Measurements from ENCODE around the gene IER2. TPM values are rescaled to one million over a fixed set of nuclear protein-coding genes. Genes with fewer than 3 reads are reported as not detected.
A peak's percentile ranks its signal among the peaks of the same experiment; 100 is the strongest.
"Not testable (repeated sequence)": the region's sequence is repeated elsewhere in the genome, so short reads cannot be mapped to it uniquely, and the experiment has no call there.

Gene IER2
- total and polyA plus RNA-seq, 4 donors = 39.7 to 269 (median 191) TPM

DNA sequence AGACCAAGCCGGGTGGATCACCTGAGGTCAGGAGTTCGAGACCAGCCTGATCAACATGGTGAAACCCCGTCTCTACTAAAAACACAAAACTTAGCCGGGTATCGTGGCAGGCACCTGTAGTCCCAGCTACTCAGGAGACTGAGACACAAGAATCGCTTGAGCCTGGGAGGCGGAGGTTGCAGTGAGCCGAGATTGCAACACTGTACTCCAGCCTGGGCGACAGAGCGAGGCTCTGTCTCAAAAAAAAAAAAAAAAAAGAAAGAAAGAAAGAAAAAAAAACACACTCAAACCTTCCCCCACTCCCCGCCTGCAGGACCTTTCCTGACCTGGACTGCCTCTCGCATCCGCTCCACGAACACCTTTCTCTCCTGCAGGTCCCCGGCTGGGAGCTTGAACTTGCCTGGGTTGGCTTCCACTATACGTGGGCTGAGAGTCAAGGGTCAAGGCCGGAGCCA is 1.0 kb upstream of the IER2 start:
- H3K4me1 ChIP-seq (ENCODE audit: control insufficient read depth in 1 of 2, insufficient read depth in 2 of 2, low read length in 2 of 2); H3K27me3 ChIP-seq (ENCODE audit: control insufficient read depth in 1 of 2, insufficient read depth in 2 of 2, low read length in 1 of 2); H3K36me3 ChIP-seq (ENCODE audit: control insufficient read depth in 1 of 2, insufficient read depth in 2 of 2, low read length in 1 of 2); ATAC-seq (ENCODE audit: low FRiP score); H3K27ac ChIP-seq (ENCODE audit: low read depth in 1 of 2, low read length in 2 of 2); DNase-seq; H3K9me3 ChIP-seq (ENCODE audit: control insufficient read depth, low read length): not testable (repeated sequence)
- H3K4me3 ChIP-seq (ENCODE audit: low read length in 2 of 2) = peak overlapping the region; percentile 62 to 74
- WGBS, 2 donors = 21 to 28% methylated on average over 17 of the region's 17 CpGs
- intact Hi-C loops (cut with DNase I) = loop anchor here in 1 of 2 donors (10.0 kb wide), 1 partner anchor 116 kb away; no protein-coding TSS in a partner anchor

DNA sequence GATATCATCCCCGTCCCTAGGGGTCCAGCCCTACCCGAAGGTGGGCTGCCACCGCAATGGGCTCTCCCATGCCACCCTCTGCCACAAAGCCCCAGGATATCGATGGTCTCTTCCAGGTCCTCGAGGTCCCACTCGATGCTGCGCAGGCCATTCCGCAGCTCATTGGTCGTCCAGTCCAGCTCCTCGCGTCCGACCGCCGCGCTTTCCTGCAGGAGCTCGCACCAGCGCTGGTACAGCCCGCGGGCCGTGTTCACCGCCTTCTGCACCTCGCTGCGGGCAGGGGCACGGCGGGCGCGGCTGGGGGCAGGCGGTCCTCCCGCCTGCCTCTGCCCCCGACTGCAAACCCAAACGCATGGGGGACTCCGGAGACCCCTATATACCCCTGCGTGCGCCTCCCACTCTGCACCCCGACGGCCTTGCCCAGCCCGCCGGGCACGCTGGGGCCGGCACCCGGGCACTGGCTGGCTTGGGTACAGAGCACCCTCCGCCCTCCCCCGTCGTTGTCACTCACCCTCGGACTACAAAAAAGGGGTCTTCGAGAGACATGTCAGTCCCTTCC is 504 bp upstream of the IER2 start:
- Histone ChIP-seq H3K36me3 (ENCODE audit: control insufficient read depth in 1 of 2, insufficient read depth in 2 of 2, low read length in 1 of 2) (no peaks in the 10 kb centered on the region), H3K27ac (ENCODE audit: low read depth in 1 of 2, low read length in 2 of 2) (peak overlapping the region in 1 of 2 donors; percentile 10), H3K4me1 (ENCODE audit: control insufficient read depth in 1 of 2, insufficient read depth in 2 of 2, low read length in 2 of 2) (no peaks in the 10 kb centered on the region), H3K9me3 (ENCODE audit: control insufficient read depth, low read length) (no peaks in the 10 kb centered on the region), H3K4me3 (ENCODE audit: low read length in 2 of 2) (peak overlapping the region; percentile 62 to 74), H3K27me3 (ENCODE audit: control insufficient read depth in 1 of 2, insufficient read depth in 2 of 2, low read length in 1 of 2) (peaks cover 0 to 3% of the 10 kb centered on the region in 2 donors)
- peak; percentile 0 for ATAC-seq (ENCODE audit: low FRiP score)
- 0% methylated on average over 41 to 46 of the region's 46 CpGs for WGBS, 2 donors
- intact Hi-C loops (cut with DNase I) = loop anchor here in 1 of 2 donors (2.0 to 10.0 kb wide), 4 partner anchors 33 to 693 kb away; partner anchors contain the start of genes JUNB and TRMT1
- DNase-seq = peak; percentile 82 to 88

DNA sequence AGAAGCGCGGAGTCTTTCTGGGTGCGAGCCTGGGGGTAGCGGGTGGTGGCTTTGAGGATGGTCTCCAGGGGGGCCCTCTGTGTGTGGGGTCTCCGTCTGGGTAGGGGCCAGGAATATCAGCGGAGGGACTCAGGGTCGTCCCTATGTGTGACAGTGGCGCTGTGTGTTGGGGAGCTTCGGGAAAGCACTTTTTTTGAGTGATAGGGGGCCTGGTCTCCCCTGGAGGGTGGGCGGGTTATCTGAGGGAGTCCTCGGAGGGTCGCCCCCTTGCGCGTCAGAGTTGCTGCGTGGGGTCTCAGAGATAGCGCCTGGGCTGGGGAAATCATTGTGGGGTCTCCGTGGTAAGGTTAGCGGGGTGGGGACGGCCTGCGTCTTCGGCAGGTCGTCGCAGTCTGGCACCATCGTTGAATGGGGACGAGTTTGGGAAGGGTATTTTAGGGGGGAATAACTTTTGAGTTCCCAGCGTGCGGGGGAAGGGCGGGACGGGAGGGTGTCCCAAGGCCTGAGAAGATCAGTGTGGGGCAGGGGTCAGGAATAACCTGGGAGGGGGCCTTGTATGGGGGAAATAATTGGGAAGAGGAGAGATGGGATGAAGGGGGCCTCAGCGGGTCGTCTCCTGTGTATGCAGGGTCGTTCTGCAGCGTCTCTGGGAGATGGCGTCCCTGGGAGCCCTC is 857 bp downstream of the IER2 start:
- Histone ChIP-seq H3K36me3 (ENCODE audit: control insufficient read depth in 1 of 2, insufficient read depth in 2 of 2, low read length in 1 of 2) (no peaks in the 10 kb centered on the region), H3K4me3 (ENCODE audit: low read length in 2 of 2) (peak overlapping the region; percentile 75 to 82), H3K27me3 (ENCODE audit: control insufficient read depth in 1 of 2, insufficient read depth in 2 of 2, low read length in 1 of 2) (peaks cover 0 to 3% of the 10 kb centered on the region in 2 donors), H3K27ac (ENCODE audit: low read depth in 1 of 2, low read length in 2 of 2) (peak overlapping the region; percentile 92 to 93), H3K4me1 (ENCODE audit: control insufficient read depth in 1 of 2, insufficient read depth in 2 of 2, low read length in 2 of 2) (no peaks in the 10 kb centered on the region), H3K9me3 (ENCODE audit: control insufficient read depth, low read length) (no peaks in the 10 kb centered on the region)
- no peak for ATAC-seq (ENCODE audit: low FRiP score)
- WGBS, 2 donors = 0% methylated on average over 33 to 34 of the region's 34 CpGs
- intact Hi-C loops (cut with DNase I) = loop anchor here in 1 of 2 donors (2.0 to 5.0 kb wide), 3 partner anchors 34 to 691 kb away; partner anchors contain the start of genes JUNB and TRMT1
- DNase-seq = no peak

GRCh38 chr19:13151605-13152355 is 1.6 kb downstream of the IER2 start:
- H3K27ac ChIP-seq (ENCODE audit: low read depth in 1 of 2, low read length in 2 of 2) = peak overlapping the region; percentile 92 to 93
- H3K4me3 ChIP-seq (ENCODE audit: low read length in 2 of 2) = peak overlapping the region; percentile 75 to 82
- 0 to 1% methylated on average over 54 to 71 of the region's 71 CpGs for WGBS, 2 donors
- intact Hi-C loops (cut with DNase I) = loop anchor here in 1 of 2 donors (2.0 to 5.0 kb wide), 3 partner anchors 35 to 691 kb away; partner anchors contain the start of genes JUNB and TRMT1
- no peaks in the 10 kb centered on the region for H3K4me1 ChIP-seq (ENCODE audit: control insufficient read depth in 1 of 2, insufficient read depth in 2 of 2, low read length in 2 of 2)
- DNase-seq = peak; percentile 98 to 99
- no peaks in the 10 kb centered on the region for H3K36me3 ChIP-seq (ENCODE audit: control insufficient read depth in 1 of 2, insufficient read depth in 2 of 2, low read length in 1 of 2)
- ATAC-seq (ENCODE audit: low FRiP score) = peak; percentile 83
- peaks cover 0 to 3% of the 10 kb centered on the region in 2 donors for H3K27me3 ChIP-seq (ENCODE audit: control insufficient read depth in 1 of 2, insufficient read depth in 2 of 2, low read length in 1 of 2)
- no peaks in the 10 kb centered on the region for H3K9me3 ChIP-seq (ENCODE audit: control insufficient read depth, low read length)

GRCh38 chr19:13152356-13152973 is 2.3 kb downstream of the IER2 start:
- peak; percentile 0 for ATAC-seq (ENCODE audit: low FRiP score)
- Histone ChIP-seq H3K4me3 (ENCODE audit: low read length in 2 of 2) (peak overlapping the region; percentile 21 to 72), H3K36me3 (ENCODE audit: control insufficient read depth in 1 of 2, insufficient read depth in 2 of 2, low read length in 1 of 2) (no peaks in the 10 kb centered on the region), H3K4me1 (ENCODE audit: control insufficient read depth in 1 of 2, insufficient read depth in 2 of 2, low read length in 2 of 2) (no peaks in the 10 kb centered on the region), H3K27me3 (ENCODE audit: control insufficient read depth in 1 of 2, insufficient read depth in 2 of 2, low read length in 1 of 2) (peaks cover 0 to 3% of the 10 kb centered on the region in 2 donors), H3K9me3 (ENCODE audit: control insufficient read depth, low read length) (no peaks in the 10 kb centered on the region), H3K27ac (ENCODE audit: low read depth in 1 of 2, low read length in 2 of 2) (peak overlapping the region; percentile 43 to 62)
- 0 to 1% methylated on average over 25 of the region's 25 CpGs for WGBS, 2 donors
- DNase-seq = no peak
- intact Hi-C loops (cut with DNase I) = loop anchor here in 1 of 2 donors (5.0 kb wide), 2 partner anchors 360 to 690 kb away; partner anchors contain the start of gene JUNB

DNA sequence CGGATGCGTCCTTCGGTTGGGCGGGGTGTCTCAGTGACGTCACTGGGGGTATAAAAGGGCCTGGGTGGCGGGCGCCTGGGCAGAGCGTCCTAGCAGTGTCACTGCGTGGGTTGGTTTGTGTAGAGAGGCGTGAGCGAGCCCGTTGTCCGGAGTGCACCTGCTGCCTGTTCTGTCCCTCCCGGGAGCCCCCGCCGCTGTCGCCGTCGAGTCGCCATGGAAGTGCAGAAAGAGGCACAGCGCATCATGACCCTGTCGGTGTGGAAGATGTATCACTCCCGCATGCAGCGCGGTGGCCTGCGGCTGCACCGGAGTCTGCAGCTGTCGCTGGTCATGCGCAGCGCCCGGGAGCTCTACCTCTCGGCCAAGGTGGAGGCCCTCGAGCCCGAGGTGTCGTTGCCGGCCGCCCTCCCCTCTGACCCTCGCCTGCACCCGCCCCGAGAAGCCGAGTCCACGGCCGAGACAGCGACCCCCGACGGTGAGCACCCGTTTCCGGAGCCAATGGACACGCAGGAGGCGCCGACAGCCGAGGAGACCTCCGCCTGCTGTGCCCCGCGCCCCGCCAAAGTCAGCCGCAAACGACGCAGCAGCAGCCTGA is 2.9 kb downstream of the IER2 start:
- H3K4me1 ChIP-seq (ENCODE audit: control insufficient read depth in 1 of 2, insufficient read depth in 2 of 2, low read length in 2 of 2) = no peaks in the 10 kb centered on the region
- 0% methylated on average over 59 of the region's 59 CpGs for WGBS, 2 donors
- intact Hi-C loops (cut with DNase I) = loop anchor here in 1 of 2 donors (5.0 kb wide), 2 partner anchors 361 to 689 kb away; partner anchors contain the start of gene JUNB
- peak; percentile 96 to 99 for DNase-seq
- H3K9me3 ChIP-seq (ENCODE audit: control insufficient read depth, low read length) = no peaks in the 10 kb centered on the region
- H3K4me3 ChIP-seq (ENCODE audit: low read length in 2 of 2) = peak overlapping the region; percentile 52 to 61
- H3K27me3 ChIP-seq (ENCODE audit: control insufficient read depth in 1 of 2, insufficient read depth in 2 of 2, low read length in 1 of 2) = peaks cover 0 to 3% of the 10 kb centered on the region in 2 donors
- ATAC-seq (ENCODE audit: low FRiP score) = peak; percentile 80
- no peaks in the 10 kb centered on the region for H3K36me3 ChIP-seq (ENCODE audit: control insufficient read depth in 1 of 2, insufficient read depth in 2 of 2, low read length in 1 of 2)
- H3K27ac ChIP-seq (ENCODE audit: low read depth in 1 of 2, low read length in 2 of 2) = peak overlapping the region; percentile 95 to 97

DNA sequence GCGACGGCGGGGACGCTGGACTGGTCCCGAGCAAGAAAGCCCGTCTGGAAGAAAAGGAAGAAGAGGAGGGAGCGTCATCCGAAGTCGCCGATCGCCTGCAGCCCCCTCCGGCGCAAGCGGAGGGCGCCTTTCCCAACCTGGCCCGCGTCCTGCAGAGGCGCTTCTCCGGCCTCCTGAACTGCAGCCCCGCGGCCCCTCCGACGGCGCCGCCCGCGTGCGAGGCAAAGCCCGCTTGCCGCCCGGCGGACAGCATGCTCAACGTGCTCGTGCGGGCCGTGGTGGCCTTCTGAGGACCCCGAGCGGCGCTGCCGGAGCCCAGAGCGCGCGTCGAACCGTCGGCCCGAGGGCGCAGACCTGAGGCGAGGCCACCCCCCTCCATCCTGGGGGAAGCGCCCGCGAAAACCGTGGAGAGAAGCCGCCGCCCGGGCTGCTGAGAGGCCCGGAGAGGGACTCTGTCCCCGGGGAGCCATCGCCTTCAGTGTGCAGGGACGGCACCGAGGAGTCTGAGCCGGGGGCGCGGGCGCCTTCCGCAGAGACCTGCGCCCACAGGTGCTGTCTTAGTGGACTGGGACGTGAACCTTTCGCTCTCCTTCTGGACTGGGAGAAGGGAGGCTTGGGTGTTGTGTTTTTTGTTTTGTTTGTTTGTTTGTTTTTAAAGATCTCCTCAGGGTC is 3.5 kb downstream of the IER2 start:
- intact Hi-C loops (cut with DNase I) = loop anchor here in 1 of 2 donors (5.0 kb wide), 2 partner anchors 361 to 689 kb away; partner anchors contain the start of gene JUNB
- DNase-seq (peak; percentile 71 to 82), ATAC-seq (ENCODE audit: low FRiP score) (no peak)
- Histone ChIP-seq H3K36me3 (ENCODE audit: control insufficient read depth in 1 of 2, insufficient read depth in 2 of 2, low read length in 1 of 2) (no peaks in the 10 kb centered on the region), H3K27me3 (ENCODE audit: control insufficient read depth in 1 of 2, insufficient read depth in 2 of 2, low read length in 1 of 2) (peaks cover 0 to 3% of the 10 kb centered on the region in 2 donors), H3K27ac (ENCODE audit: low read depth in 1 of 2, low read length in 2 of 2) (peak overlapping the region; percentile 95 to 97), H3K9me3 (ENCODE audit: control insufficient read depth, low read length) (no peaks in the 10 kb centered on the region), H3K4me1 (ENCODE audit: control insufficient read depth in 1 of 2, insufficient read depth in 2 of 2, low read length in 2 of 2) (no peaks in the 10 kb centered on the region), H3K4me3 (ENCODE audit: low read length in 2 of 2) (peak overlapping the region; percentile 52 to 61)
- 0% methylated on average over 65 to 69 of the region's 69 CpGs for WGBS, 2 donors

Data from aorta (tissue), 5 donors.